Stromal cell of bone marrow (primary cell): ENCODE measurements around the gene SNRPB2.

Experiments
- DNase-seq: peaks from one replicate; pipeline ENCODE4 v3.0.0-alpha.2; 2012; ENCODE audit warnings: low read depth

Gene SNRPB2

DNA sequence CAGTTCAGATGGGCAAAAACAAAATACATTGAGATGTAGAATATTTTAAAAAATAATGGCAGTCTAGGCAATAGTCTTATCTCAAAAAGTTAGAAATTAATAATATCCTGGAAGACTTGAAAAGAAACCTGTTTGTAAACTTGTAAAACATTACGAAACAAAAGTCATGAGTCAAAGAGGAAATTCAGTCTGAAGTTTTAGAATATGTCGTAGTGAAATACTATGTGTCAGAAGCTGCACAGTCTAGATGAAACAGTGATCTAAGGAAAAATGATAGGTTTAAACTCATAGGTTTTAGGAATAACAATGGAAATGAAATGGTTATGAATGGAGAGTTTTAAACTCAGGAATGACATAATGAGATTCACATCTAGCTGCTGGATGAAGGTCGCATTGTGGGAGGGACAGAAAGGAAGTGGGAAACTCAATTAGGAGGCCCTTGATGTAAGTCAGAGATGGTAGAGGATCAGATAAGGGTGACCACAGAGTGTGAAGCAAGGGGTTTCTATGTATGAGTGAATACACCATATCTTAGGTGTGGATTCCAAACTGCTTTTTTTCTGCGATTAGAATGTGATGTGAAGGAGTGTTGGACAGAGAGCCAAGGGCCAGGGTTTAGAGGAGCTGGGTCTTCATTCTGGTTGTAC is 2.8 kb downstream of the SNRPB2 start:
- no peak for DNase-seq

DNA sequence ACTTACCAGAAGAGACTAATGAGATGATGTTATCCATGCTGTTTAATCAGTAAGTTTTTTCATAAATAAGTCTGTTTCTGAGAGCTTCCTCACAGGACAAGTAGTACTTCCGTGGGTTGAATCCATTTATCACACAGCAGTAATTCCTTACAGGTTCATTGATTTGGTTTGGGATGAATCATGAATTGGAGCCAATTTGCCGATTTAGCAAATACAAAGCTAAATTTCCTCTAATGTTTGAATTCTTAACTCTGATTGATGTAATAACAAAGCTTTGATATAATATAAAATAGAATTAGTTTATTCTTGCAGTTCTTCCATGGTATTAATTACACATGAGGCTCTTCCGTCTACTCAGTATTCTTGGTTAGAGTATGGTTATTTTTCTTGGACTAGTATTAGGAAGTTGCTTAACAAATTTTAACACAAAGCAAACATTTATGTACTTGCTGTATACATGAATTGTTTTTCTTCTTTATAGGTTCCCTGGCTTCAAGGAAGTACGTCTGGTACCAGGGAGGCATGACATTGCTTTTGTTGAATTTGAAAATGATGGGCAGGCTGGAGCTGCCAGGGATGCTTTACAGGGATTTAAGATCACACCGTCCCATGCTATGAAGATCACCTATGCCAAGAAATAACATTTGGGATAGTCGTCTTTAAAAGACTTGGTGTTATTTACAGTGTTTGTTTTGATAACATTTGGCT is 10.7 kb downstream of the SNRPB2 start:
- DNase-seq = no peak

DNA sequence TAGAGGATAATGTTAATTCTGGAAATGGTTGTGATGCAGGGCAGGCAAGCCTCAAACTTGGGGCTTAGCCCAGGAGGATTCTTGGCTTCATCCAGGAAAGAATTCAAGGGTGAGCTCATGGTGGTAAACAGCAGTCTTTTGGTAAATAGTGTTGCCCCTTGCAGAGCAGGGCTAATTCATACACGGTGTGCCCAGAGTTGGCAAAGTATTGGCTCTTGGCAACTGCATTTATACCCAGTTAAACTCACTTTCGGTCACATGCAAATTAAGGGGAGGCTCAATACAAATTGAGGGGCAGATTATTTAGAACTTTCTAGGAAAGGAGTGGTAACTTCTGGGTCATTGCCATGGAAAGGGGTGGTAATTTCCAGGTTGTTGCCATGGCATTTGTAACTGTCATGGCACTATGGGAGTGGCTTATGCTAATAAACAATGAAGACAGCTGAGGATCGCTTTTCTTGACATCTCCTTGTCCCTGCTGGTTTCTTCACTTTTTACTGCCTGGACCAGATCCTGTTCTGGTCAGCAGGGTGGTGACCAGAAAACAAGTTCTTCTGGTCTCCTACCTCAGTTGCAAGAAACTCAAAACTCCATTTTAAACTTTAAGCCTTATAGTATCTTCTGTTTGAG is 14.5 kb downstream of the SNRPB2 start:
- DNase-seq = no peak

DNA sequence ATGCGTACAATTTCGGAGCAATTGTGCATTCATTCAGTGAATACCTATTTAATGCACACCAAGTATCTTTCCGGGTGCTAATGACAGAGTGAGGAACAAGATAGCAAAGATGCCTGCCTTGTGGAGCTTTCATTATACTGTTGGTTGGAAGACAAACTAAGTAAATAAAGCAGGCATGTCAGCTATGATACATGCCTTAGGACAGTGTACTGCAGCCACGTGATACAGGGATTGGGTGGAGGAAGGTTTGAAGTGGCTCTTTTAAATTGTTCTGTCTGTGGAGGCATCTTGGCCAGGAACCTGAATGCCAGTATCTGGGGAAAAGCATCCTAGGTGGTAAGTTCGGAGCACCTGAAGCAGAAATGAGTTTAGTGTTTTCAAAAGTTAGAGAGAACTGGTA is 15.4 kb downstream of the SNRPB2 start:
- no peak for DNase-seq

- DNase-seq = no peak
Observed at GRCh38 chr20:16747291-16747811, 17.5 kb downstream of the SNRPB2 start.

GRCh38 chr20:16748308-16748900 is 18.6 kb downstream of the SNRPB2 start, which contains the start of gene OTOR:
Gene OTOR, plus strand, starts transcription at chr20:16748358. Its CDS starts 44 bp downstream, at chr20:16748402.
- no peak for DNase-seq

DNA sequence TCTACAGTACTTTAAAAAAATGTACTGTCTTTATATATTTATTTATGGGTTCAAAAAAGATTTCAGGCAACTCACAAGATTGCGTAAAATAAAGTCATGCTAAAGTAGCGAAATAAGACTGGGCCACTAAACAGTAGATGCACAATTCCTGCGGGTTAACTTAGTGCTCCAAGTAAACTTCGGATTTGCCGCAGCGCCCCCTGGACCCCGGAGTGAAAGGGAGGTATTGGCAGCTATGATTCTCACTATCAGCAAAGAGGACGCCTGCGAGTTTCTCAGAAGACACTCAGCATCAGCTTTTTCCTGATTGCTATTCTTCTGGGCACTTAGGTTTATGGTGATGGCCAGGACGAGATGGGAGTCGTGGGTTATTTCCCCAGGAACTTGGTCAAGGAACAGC is 19.7 kb downstream of the SNRPB2 start:
- no peak for DNase-seq

DNA sequence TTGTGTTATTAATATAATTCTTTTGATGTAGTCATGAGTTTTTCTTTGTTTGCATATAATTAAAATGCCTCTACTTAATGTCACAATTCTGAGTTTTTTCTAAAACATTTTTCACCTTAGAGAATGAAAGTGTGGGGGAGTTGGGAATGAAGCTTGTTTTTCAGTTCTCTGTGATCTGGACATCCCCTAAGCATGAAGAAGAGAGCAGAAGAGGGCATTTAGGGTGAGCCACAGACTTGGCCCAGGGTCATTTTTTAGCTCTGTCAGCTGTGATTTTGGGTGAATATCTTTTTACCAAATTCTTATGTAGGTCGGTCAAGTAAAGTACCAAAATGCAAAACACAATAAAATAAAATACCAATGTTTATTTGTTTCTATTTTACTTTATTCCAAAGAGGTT is 22.3 kb downstream of the SNRPB2 start:
- DNase-seq = no peak

DNA sequence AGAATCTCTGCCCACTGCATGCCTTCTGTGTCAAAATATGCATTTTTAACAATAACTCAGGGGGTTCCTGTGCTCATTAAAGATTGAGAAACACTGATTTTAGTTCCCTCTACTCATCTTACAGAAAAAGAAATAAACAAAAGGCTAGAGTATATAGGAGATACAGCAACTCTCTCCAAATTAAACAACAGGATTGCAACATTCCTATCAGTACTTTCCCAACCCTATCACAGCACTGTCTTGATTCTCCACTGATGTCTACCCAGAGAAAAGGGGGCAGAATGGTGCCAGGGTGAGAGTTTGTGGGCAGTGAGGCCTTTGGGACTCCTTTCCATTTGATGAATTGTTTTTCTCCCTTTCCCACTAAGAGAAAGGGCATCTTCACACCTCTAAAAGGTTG is 23.1 kb downstream of the SNRPB2 start:
- DNase-seq = no peak

GRCh38 chr20:16758454-16759180 is 28.8 kb downstream of the SNRPB2 start:
- no peak for DNase-seq

GRCh38 chr20:16759181-16759563 is 29.3 kb downstream of the SNRPB2 start:
- DNase-seq = no peak

DNA sequence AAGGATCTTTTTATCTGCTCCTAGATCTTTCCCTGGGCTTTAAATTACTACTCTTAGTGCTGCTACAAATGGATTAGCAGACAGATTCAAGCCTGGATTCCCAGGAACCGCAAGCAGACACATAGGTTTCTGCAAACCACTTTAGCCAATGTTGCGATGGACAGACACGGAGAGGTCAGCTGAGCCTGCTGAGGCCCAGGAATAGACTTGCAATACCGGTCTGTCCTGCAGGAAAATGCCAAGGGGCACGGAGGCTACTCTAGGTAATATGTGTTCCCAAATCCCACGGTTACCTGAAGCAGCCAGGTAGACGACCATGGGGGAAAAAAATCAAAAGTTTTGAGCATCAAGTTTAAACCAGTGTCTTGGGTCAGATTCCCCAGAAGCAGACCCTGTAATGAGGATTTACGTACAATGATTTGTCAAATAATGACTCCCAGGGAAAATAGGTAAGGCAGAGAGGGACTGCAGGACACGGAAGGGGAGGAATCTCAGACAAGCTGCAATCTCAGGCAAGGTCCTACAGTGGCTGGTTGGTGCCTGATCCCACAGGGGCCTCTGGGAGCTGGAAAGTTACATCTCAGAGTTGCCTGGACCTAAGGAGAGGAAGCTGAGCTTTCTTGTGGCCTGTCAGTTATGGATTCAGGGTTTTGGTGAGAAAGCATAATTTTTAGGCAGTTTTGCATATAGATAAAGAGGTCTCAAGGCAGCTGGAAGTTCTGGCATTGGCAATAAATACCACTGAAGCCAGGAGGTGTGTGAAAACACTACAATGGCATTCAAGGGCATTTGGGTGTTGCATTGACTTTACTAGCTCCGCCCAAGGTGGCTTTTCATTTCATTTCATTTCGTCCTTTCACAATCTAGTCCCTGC is 30.8 kb downstream of the SNRPB2 start:
- no peak for DNase-seq

GRCh38 chr20:16761305-16761829 is 31.5 kb downstream of the SNRPB2 start:
- peak; percentile 50 for DNase-seq

DNA sequence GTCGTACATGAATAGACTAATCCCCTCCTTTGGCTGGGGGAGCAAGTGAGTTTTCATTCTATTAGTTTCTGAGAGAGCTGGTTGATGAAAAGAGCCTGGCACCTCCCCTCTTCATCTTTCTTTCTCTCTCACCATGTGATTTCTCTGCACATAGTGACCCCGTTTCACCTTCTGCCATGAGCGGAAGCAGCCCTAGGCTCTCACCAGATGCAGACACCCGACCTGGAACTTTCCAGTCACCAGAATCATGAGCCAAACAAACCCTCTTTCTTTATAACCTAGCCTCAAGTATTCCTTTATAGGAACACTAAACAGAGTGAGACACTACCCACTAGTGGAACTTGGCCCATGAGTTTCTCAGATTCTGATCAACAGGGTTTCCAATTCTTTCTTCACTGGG is 34.7 kb downstream of the SNRPB2 start:
- no peak for DNase-seq

- no peak for DNase-seq
Observed at GRCh38 chr20:16771213-16771612, 41.4 kb downstream of the SNRPB2 start.

DNA sequence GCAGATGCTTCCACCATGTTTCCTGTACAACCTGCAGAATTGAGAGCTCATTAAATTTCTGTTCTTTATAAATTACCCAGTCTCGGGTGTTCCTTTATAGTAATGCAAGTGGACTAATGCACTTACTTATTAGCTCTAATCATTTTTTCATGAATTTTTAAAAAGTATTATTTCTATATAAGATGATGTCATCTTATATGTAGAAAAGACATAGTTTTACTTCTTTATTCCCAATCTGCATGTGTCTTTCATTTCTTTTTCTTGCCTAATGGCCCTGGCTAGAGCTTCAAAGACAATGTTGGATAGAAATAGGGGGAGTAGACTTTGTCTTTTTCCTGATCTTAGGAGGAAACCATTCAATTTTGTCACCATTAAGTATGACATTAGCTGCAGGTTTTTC is 46.1 kb downstream of the SNRPB2 start:
- no peak for DNase-seq

GRCh38 chr20:16777126-16777525 is 47.3 kb downstream of the SNRPB2 start:
- DNase-seq = no peak

DNA sequence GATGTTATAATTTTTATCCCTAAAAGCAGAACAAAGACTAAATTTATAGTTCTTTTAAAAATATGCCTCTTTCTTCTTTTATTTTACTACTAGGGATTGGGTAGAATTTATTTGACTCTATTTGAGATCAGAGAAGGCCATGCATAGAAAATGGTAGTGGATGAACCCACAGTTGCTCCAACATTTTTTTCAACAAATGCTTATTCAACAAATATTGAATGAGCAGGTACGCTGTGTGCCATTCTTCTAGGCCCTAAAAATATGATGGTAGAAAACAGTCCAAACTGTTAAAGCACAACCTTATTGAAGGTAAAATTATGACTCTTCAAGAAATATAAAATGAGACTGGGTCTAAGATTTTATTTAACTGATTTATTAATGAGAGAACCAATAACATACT is 48.3 kb downstream of the SNRPB2 start:
- DNase-seq = no peak

GRCh38 chr20:16781496-16781895 is 51.7 kb downstream of the SNRPB2 start:
- no peak for DNase-seq

- no peak for DNase-seq
Observed at GRCh38 chr20:16785226-16785625, 55.4 kb downstream of the SNRPB2 start.
